DOHH2 (cell line): ENCODE results near the gene ADIPOQ.
"Not testable (repeated sequence)": the region's sequence is repeated elsewhere in the genome, so short reads cannot be mapped to it uniquely, and the experiment has no call there.

Source experiments
- CTCF ChIP-seq: fragments of 200-600 bp; sonication (generic); IDR thresholded peaks from one replicate; pipeline ENCODE4 v1.5.1; 2014; ENCODE audit warnings: antibody characterized with exemption, mild to moderate bottlenecking, low read depth, low read length; ENCODE audit not compliant: poor library complexity, severe bottlenecking
- EZH2phosphoT487 ChIP-seq: fragments of 200-600 bp; sonication (generic); IDR thresholded peaks from 2 replicates; pipeline ENCODE4 v1.6.1; 2017; ENCODE audit warnings: borderline replicate concordance, mild to moderate bottlenecking, antibody characterized with exemption, low read length, moderate library complexity, mixed read lengths

GRCh38 chr3:186811313-186811712, 31.2 kb upstream of the ADIPOQ start:
- not testable (repeated sequence) for TF ChIP-seq CTCF, EZH2phosphoT487
